ENCODE data around the gene ORM1. TPM values are rescaled to one million over a fixed set of nuclear protein-coding genes. Genes with fewer than 3 reads are reported as not detected.

ORM1 gene
- total RNA-seq, 4 donors from 2014 or later, result not detected

GRCh38 chr9:114356792-114357191, 33.9 kb downstream of the ORM1 start:
- TF ChIP-seq, protein P1, sequence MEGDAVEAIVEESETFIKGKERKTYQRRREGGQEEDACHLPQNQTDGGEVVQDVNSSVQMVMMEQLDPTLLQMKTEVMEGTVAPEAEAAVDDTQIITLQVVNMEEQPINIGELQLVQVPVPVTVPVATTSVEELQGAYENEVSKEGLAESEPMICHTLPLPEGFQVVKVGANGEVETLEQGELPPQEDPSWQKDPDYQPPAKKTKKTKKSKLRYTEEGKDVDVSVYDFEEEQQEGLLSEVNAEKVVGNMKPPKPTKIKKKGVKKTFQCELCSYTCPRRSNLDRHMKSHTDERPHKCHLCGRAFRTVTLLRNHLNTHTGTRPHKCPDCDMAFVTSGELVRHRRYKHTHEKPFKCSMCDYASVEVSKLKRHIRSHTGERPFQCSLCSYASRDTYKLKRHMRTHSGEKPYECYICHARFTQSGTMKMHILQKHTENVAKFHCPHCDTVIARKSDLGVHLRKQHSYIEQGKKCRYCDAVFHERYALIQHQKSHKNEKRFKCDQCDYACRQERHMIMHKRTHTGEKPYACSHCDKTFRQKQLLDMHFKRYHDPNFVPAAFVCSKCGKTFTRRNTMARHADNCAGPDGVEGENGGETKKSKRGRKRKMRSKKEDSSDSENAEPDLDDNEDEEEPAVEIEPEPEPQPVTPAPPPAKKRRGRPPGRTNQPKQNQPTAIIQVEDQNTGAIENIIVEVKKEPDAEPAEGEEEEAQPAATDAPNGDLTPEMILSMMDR (IDR thresholded peaks at IDR 0.05), result no peak
- TF ChIP-seq POLR2A (IDR thresholded peaks at IDR 0.05), result no peak
- no peak overlapping the region for H3K4me3 ChIP-seq (ENCODE audit: low read depth, poor library complexity, severe bottlenecking)
- DNase-seq (ENCODE audit: low spot score in 2 of 2), result no peak
- 75 to 86% methylated on average over 6 of the region's 6 CpGs for WGBS, 2 donors
- intact Hi-C loops (cut with DNase I; ENCODE audit: low total_unique reads), result no loop called here

- no peak for DNase-seq (ENCODE audit: low spot score in 2 of 2)
- H3K4me3 ChIP-seq (ENCODE audit: low read depth, poor library complexity, severe bottlenecking), result no peak overlapping the region
- WGBS, 2 donors, result 89 to 94% methylated on average over 6 of the region's 6 CpGs
- intact Hi-C loops (cut with DNase I; ENCODE audit: low total_unique reads), result no loop called here
- TF ChIP-seq, protein P1 (IDR thresholded peaks at IDR 0.05), result no peak
- TF ChIP-seq POLR2A (IDR thresholded peaks at IDR 0.05), result no peak
Measured at GRCh38 chr9:114357360-114357759, 34.5 kb downstream of the ORM1 start.

DNA sequence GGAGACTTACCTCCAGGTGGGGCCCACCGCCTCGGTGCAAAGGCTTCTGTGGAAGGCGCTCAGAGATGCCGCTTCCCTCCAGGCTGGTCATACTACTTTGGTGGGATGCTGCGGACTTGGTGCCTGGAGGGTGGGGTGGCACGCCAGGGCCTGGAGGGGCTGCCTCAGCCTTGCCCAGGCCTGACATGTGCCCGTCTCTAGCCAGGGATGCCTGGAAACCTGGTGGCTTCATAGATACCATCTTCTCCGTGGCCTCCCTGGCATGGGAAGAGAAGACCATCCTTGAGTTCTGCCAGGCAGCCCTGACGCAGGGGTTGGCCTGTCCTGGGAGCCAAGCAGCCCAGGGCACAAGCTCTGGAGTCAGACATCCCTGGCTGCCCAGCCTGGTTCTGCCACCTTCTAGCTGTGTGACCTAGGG, 35.0 kb downstream of the ORM1 start:
- intact Hi-C loops (cut with DNase I; ENCODE audit: low total_unique reads), result no loop called here
- TF ChIP-seq POLR2A (IDR thresholded peaks at IDR 0.05), result no peak
- TF ChIP-seq, protein P1 (IDR thresholded peaks at IDR 0.05), result no peak
- 93 to 94% methylated on average over 6 to 9 of the region's 9 CpGs for WGBS, 2 donors
- DNase-seq (ENCODE audit: low spot score in 2 of 2), result no peak
- H3K4me3 ChIP-seq (ENCODE audit: low read depth, poor library complexity, severe bottlenecking), result no peak overlapping the region

GRCh38 chr9:114359801-114360200, 36.9 kb downstream of the ORM1 start:
- intact Hi-C loops (cut with DNase I; ENCODE audit: low total_unique reads), result no loop called here
- 96 to 99% methylated on average over 7 of the region's 7 CpGs for WGBS, 2 donors

DNA sequence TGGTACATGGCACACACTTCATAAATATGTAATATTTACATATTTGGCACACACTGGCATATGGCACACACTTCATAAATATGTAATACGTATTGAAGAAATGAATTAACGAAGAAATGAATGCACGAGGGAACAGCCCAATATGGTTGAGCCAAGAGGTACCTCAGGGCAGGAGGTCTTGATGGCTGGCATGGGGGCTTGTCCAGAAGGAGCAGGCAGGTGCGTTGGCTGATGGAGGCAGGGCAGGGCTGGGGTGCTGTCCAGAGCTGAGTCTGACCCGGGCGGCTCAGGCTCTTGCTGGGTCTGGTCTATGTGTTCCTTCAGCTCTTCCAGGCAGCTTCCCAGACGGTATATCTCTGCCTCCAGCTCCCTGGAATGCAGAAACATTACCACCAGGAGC, 38.6 kb downstream of the ORM1 start:
- intact Hi-C loops (cut with DNase I; ENCODE audit: low total_unique reads), result no loop called here
- 97 to 98% methylated on average over 6 to 7 of the region's 7 CpGs for WGBS, 2 donors
- no peak for DNase-seq (ENCODE audit: low spot score in 2 of 2)
- H3K4me3 ChIP-seq (ENCODE audit: low read depth, poor library complexity, severe bottlenecking), result no peak overlapping the region
- TF ChIP-seq, protein P1 (IDR thresholded peaks at IDR 0.05), result no peak
- no peak for TF ChIP-seq POLR2A (IDR thresholded peaks at IDR 0.05)

More at GRCh38 chr9:114359801-114360200, 36.9 kb downstream of the ORM1 start:
- TF ChIP-seq, protein P1 (IDR thresholded peaks at IDR 0.05), result no peak
- no peak for TF ChIP-seq POLR2A (IDR thresholded peaks at IDR 0.05)
- no peak for DNase-seq (ENCODE audit: low spot score in 2 of 2)
- no peak overlapping the region for H3K4me3 ChIP-seq (ENCODE audit: low read depth, poor library complexity, severe bottlenecking)

DNA sequence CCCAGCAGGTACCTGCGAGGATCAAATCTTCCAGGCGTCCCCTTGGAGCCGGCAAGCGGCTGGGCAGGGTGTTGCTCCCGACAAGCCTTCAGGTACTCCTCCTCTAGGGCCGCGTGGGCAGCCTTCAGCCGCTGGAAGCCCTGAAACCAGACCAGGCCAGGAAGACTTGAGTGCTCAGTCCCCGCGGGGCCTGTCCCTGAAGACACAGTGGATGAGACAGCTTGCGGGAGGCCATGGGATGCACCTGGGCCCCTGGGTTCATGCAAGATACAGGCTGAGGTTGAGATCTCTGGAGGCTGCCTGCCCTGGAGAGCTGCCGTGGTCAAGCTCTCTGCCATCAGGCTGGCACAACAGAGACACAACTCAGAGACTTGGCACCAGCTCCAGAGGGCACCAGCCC, 39.5 kb downstream of the ORM1 start:
- no peak overlapping the region for H3K4me3 ChIP-seq (ENCODE audit: low read depth, poor library complexity, severe bottlenecking)
- 90 to 95% methylated on average over 8 to 9 of the region's 12 CpGs for WGBS, 2 donors
- TF ChIP-seq POLR2A (IDR thresholded peaks at IDR 0.05), result no peak
- TF ChIP-seq, protein P1 (IDR thresholded peaks at IDR 0.05), result no peak
- intact Hi-C loops (cut with DNase I; ENCODE audit: low total_unique reads), result no loop called here
- DNase-seq (ENCODE audit: low spot score in 2 of 2), result no peak
